ENCODE measurements around the gene SMAD3. TPM values are rescaled to one million over a fixed set of nuclear protein-coding genes. Genes with fewer than 3 reads are reported as not detected.

SMAD3 gene
- total RNA-seq, 1 donor from 2014 or later = 12.5 TPM

DNA sequence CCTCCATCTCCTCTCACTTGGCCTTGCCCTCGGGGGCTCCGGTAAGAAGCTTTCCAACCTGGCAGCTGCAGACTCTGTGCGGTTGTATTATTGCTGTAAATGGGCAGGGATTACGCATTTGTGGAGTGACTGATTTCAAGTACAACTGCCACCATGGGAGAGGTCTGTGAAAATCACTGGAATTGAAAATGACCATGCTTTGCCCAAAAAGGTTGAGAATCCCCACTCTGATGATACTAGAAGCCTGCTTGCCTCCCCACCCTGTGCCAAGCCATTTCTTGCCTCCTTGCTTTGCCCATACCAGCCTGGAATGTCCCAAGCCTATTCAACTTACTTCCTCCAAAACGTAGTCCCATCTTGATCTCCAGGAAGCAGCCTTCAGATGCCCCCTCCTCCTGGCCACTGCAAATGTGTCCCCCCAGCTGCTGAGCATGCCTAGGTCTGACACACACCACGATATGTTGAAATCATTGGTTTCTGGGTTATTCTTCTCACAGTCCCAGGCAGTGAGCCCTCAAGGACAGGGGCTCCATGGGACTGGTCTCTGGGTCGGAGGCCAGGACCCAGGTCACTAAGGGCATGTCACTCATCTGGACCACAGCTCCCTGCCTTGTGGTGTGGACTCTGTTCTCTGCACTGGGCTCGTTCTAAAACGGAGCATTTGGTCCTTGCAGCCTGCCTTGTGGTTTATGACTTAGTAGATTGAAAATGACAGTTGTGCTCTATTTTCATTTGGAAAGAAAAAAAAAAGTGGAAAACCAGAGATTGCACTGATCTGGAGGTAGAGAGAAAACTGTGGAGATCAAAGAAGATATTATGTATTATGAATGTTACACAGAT is 42.9 kb downstream of the SMAD3 start:
- Histone ChIP-seq H2AFZ (replicated peaks) (no peak overlapping the region), H3K4me2 (no peak overlapping the region), H3K79me2 (ENCODE audit: low read depth) (peaks cover 55% of the 10 kb centered on the region), H3K36me3 (peaks cover 5% of the 10 kb centered on the region), H4K20me1 (ENCODE audit: low read depth) (peaks cover 49% of the 10 kb centered on the region), H3K27me3 (no peaks in the 10 kb centered on the region), H3K27ac (no peak overlapping the region), H3F3A (ENCODE audit: low read depth) (no peaks in the 10 kb centered on the region), H3K9me3 (ENCODE audit: low read depth) (peaks cover 5% of the 10 kb centered on the region), H3K4me3 (no peak overlapping the region), H3K4me1 (peaks cover 19% of the 10 kb centered on the region), H3K9ac (no peak overlapping the region)
- Mint-ChIP-seq H3K4me1 (peaks cover 63% of the 10 kb centered on the region), H3K27ac (peak overlapping the region; percentile 23), H3K27me3 (ENCODE audit: insufficient read depth, low read depth) (peaks cover 2% of the 10 kb centered on the region), H3K4me3 (no peak overlapping the region), H3K36me3 (peaks cover 23% of the 10 kb centered on the region), H3K9me3 (peaks cover 21% of the 10 kb centered on the region)
- TF ChIP-seq EZH2 (IDR thresholded peaks at IDR 0.05) = no peak
- TF ChIP-seq EZH2phosphoT487 (IDR thresholded peaks at IDR 0.05) = no peak
- TF ChIP-seq CTCF (IDR thresholded peaks at IDR 0.05) = no peak
- no peak for DNase-seq (ENCODE audit: low spot score)

DNA sequence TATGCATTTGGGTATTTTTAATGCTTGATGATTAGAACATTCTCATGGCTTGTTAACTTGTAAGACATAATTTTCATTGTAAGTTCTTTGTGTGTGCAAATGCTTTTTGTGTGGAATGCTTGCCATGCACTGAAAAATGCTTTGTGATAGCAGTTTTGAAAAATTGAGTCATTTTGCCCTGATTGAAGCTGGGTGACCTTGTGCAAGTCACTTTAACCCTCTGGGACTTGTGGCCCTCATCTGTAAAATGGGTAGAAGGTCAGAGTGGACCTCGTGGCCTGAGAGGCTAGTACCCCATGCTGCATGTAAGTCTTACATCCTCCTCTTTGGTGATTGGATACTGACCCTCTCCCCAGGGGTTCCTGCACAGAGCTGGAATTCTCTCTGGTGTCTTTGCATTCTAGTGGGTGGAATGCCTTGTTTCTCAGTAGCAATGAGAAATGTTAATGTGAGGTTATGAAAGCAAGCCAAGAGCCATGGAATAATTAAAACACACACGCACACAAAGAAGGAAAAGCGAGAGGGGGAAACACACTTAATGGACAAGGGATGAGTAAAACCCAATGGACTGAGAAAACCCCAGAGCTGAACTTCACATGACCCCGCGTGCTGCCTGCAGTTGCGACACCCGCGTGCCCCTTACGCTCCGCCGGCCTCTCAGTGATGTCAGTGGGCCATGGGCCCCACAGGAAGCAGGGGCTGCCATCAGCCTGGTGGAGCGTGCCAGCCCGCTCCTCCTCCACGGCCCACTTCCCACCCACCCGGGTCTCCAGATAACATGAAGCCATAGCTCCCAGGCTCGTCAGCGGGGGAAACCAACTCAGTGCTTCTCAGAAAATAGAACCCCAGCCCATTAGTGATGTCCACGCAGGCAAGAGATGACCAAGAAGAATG is 44.0 kb downstream of the SMAD3 start:
- Mint-ChIP-seq H3K27me3 (ENCODE audit: insufficient read depth, low read depth) (peaks cover 2% of the 10 kb centered on the region), H3K4me1 (peaks cover 58% of the 10 kb centered on the region), H3K4me3 (no peak overlapping the region), H3K9me3 (peaks cover 21% of the 10 kb centered on the region), H3K36me3 (peaks cover 31% of the 10 kb centered on the region), H3K27ac (no peak overlapping the region)
- H3K36me3 ChIP-seq = peaks cover 5% of the 10 kb centered on the region
- TF ChIP-seq CTCF (IDR thresholded peaks at IDR 0.05) (no peak), EZH2phosphoT487 (IDR thresholded peaks at IDR 0.05) (no peak), EZH2 (IDR thresholded peaks at IDR 0.05) (no peak)
- H3K9me3 ChIP-seq (ENCODE audit: low read depth) = peaks cover 5% of the 10 kb centered on the region
- H3F3A ChIP-seq (ENCODE audit: low read depth) = no peaks in the 10 kb centered on the region
- H3K79me2 ChIP-seq (ENCODE audit: low read depth) = peaks cover 48% of the 10 kb centered on the region
- H3K27ac ChIP-seq = no peak overlapping the region
- H3K9ac ChIP-seq = no peak overlapping the region
- no peak overlapping the region for H3K4me3 ChIP-seq
- no peak overlapping the region for H3K4me2 ChIP-seq
- H2AFZ ChIP-seq (replicated peaks) = no peak overlapping the region
- H4K20me1 ChIP-seq (ENCODE audit: low read depth) = peaks cover 40% of the 10 kb centered on the region
- no peak for DNase-seq (ENCODE audit: low spot score)
- H3K27me3 ChIP-seq = no peaks in the 10 kb centered on the region
- H3K4me1 ChIP-seq = peaks cover 14% of the 10 kb centered on the region

- no peak overlapping the region for H3K4me3 ChIP-seq
- peaks cover 5% of the 10 kb centered on the region for H3K36me3 ChIP-seq
- Mint-ChIP-seq H3K4me3 (no peak overlapping the region), H3K27me3 (ENCODE audit: insufficient read depth, low read depth) (peaks cover 2% of the 10 kb centered on the region), H3K36me3 (peaks cover 35% of the 10 kb centered on the region), H3K4me1 (peaks cover 49% of the 10 kb centered on the region), H3K27ac (peak overlapping the region; percentile 40), H3K9me3 (peaks cover 21% of the 10 kb centered on the region)
- H3K4me2 ChIP-seq = no peak overlapping the region
- TF ChIP-seq EZH2 (IDR thresholded peaks at IDR 0.05) (no peak), EZH2phosphoT487 (IDR thresholded peaks at IDR 0.05) (no peak), CTCF (IDR thresholded peaks at IDR 0.05) (no peak)
- H3K27me3 ChIP-seq = no peaks in the 10 kb centered on the region
- no peaks in the 10 kb centered on the region for H3F3A ChIP-seq (ENCODE audit: low read depth)
- H2AFZ ChIP-seq (replicated peaks) = no peak overlapping the region
- H4K20me1 ChIP-seq (ENCODE audit: low read depth) = peaks cover 30% of the 10 kb centered on the region
- H3K79me2 ChIP-seq (ENCODE audit: low read depth) = peaks cover 40% of the 10 kb centered on the region
- no peak overlapping the region for H3K27ac ChIP-seq
- no peak overlapping the region for H3K9ac ChIP-seq
- peaks cover 5% of the 10 kb centered on the region for H3K9me3 ChIP-seq (ENCODE audit: low read depth)
- H3K4me1 ChIP-seq = peaks cover 8% of the 10 kb centered on the region
- DNase-seq (ENCODE audit: low spot score) = no peak
Measured at GRCh38 chr15:67110361-67110781, 45.0 kb downstream of the SMAD3 start.
